CD4-positive, CD25-positive, alpha-beta regulatory T cell (primary cell): Measurements from ENCODE around the gene LYPD6B. TPM values are rescaled to one million over a fixed set of nuclear protein-coding genes. Genes with fewer than 3 reads are reported as not detected.

Source experiments
- ATAC-seq, 2 donors: fragments of 150-1000 bp; cut with Tn5 transposase; one replicate each; pipeline ENCODE4 v1.10.0; 2021; ENCODE audit warnings: low read depth in 2 of 2, moderate number of reproducible peaks in 2 of 2, moderate library complexity in 1 of 2
- DNase-seq, 3 donors: peaks; one replicate each; pipeline versions ENCODE4 v3.0.0 to v3.0.0-alpha.2; 2012 to 2022; ENCODE audit warnings: mixed read lengths in 1 of 3
- H3K27ac ChIP-seq: one replicate; pipeline ENCODE4 v1.7.0; 2013; ENCODE audit warnings: mild to moderate bottlenecking, low read length; ENCODE audit not compliant: insufficient read depth, poor library complexity, severe bottlenecking
- H3K27me3 ChIP-seq: one replicate; pipeline ENCODE4 v1.7.0; 2013; ENCODE audit warnings: low read length; ENCODE audit not compliant: control insufficient read depth, insufficient read depth
- H3K36me3 ChIP-seq: one replicate; pipeline ENCODE4 v1.7.0; 2013; ENCODE audit warnings: mild to moderate bottlenecking, low read length, moderate library complexity; ENCODE audit not compliant: control insufficient read depth, insufficient read depth
- H3K4me1 ChIP-seq: 2 replicates; pipeline ENCODE4 v1.7.0; 2013; ENCODE audit warnings: mild to moderate bottlenecking, low read length; ENCODE audit not compliant: insufficient read depth, control insufficient read depth, poor library complexity, severe bottlenecking
- H3K4me3 ChIP-seq: one replicate; pipeline ENCODE4 v1.7.0; 2013; ENCODE audit warnings: low read depth, mild to moderate bottlenecking, low read length, moderate library complexity
- H3K9me3 ChIP-seq, 2 experiments: 1 replicate in 1 of 2; 2 replicates in 1 of 2; pipeline ENCODE4 v1.7.0; 2013; ENCODE audit warnings: low read length in 2 of 2, mild to moderate bottlenecking in 1 of 2, moderate library complexity in 1 of 2; ENCODE audit not compliant: control insufficient read depth in 2 of 2
- H3K27ac Mint-ChIP-seq, 3 donors: one replicate each; pipeline ENCODE4 v1.8.0; 2020 to 2022; ENCODE audit warnings: mild to moderate bottlenecking in 3 of 3, mixed read lengths in 3 of 3, moderate library complexity in 2 of 3
- H3K27me3 Mint-ChIP-seq: one replicate; pipeline ENCODE4 v1.8.0; 2022; ENCODE audit warnings: mild to moderate bottlenecking, mixed read lengths
- H3K36me3 Mint-ChIP-seq: one replicate; pipeline ENCODE4 v1.8.0; 2020; ENCODE audit warnings: mixed read lengths
- H3K4me1 Mint-ChIP-seq, 4 donors: one replicate each; pipeline ENCODE4 v1.8.0; 2020 to 2022; ENCODE audit warnings: mixed read lengths in 4 of 4, mild to moderate bottlenecking in 1 of 4
- H3K4me3 Mint-ChIP-seq, 4 donors: one replicate each; pipeline ENCODE4 v1.8.0; 2020 to 2022; ENCODE audit warnings: mild to moderate bottlenecking in 4 of 4, mixed read lengths in 4 of 4, moderate library complexity in 3 of 4
- H3K9me3 Mint-ChIP-seq, 7 donors: one replicate each; pipeline ENCODE4 v1.8.0; 2020 to 2022; ENCODE audit warnings: mixed read lengths in 7 of 7, mild to moderate bottlenecking in 3 of 7, moderate library complexity in 2 of 7
- polyA plus RNA-seq, 4 donors: library from polyadenylated mRNA; unstranded; fragments of 300-500 nt; fragmentation: Illumina TruSeq; gene quantifications; one replicate each; pipeline ENCODE4 v1.2.3, GENCODE V29; 2021
- total RNA-seq: library from RNA; stranded (reverse); gene quantifications from one replicate; pipeline ENCODE4 v1.2.3, GENCODE V29; 2022

Gene LYPD6B
- total RNA-seq (not detected), polyA plus RNA-seq (not detected)

- Histone ChIP-seq H3K4me1 (no peaks in the 10 kb centered on the region), H3K27me3 (peaks cover 6% of the 10 kb centered on the region), H3K9me3 (no peaks in the 10 kb centered on the region), H3K4me3 (no peak within 1 kb of the TSS), H3K27ac (no peak within 1 kb of the TSS), H3K36me3 (no peaks in the 10 kb centered on the region)
- Mint-ChIP-seq H3K4me3 (peak within 1 kb of the TSS in 1 of 4 donors; percentile 58), H3K9me3 (peaks cover 0 to 3% (median 0%) of the 10 kb centered on the region in 7 donors), H3K27ac (no peak within 1 kb of the TSS), H3K36me3 (no peaks in the 10 kb centered on the region), H3K4me1 (peaks cover 0 to 2% (median 0%) of the 10 kb centered on the region in 4 donors), H3K27me3 (peaks cover 65% of the 10 kb centered on the region)
- ATAC-seq (no peak), DNase-seq (no peak)
Measured at GRCh38 chr2:149038442-149039212, at the start of gene LYPD6B. LYPD6B (plus strand) TSS chr2:149038699; CDS start chr2:149130949, 92,250 bp downstream.

- no peak overlapping the region for H3K4me3 Mint-ChIP-seq
- H3K4me3 ChIP-seq = no peak overlapping the region
- DNase-seq (peak; percentile 18 to 80 (median 51)), ATAC-seq (peak; percentile 63 to 71)
- H3K27ac ChIP-seq = no peak overlapping the region
- no peaks in the 10 kb centered on the region for H3K36me3 Mint-ChIP-seq
- H3K4me1 ChIP-seq = no peaks in the 10 kb centered on the region
- no peak overlapping the region for H3K27ac Mint-ChIP-seq
- peaks cover 2% of the 10 kb centered on the region for H3K36me3 ChIP-seq
- H3K27me3 ChIP-seq = no peaks in the 10 kb centered on the region
- no peaks in the 10 kb centered on the region for H3K27me3 Mint-ChIP-seq
- H3K4me1 Mint-ChIP-seq = no peaks in the 10 kb centered on the region
- H3K9me3 ChIP-seq = no peaks in the 10 kb centered on the region
- no peaks in the 10 kb centered on the region for H3K9me3 Mint-ChIP-seq
Measured at GRCh38 chr2:148989882-148990493, 48.5 kb upstream of the LYPD6B start.

GRCh38 chr2:148990968-148991367, 47.5 kb upstream of the LYPD6B start:
- Histone ChIP-seq H3K27me3 (no peaks in the 10 kb centered on the region), H3K9me3 (no peaks in the 10 kb centered on the region), H3K4me3 (no peak overlapping the region), H3K27ac (no peak overlapping the region), H3K4me1 (no peaks in the 10 kb centered on the region), H3K36me3 (peaks cover 2% of the 10 kb centered on the region)
- DNase-seq = no peak
- no peak overlapping the region for H3K27ac Mint-ChIP-seq
- no peaks in the 10 kb centered on the region for H3K27me3 Mint-ChIP-seq
- no peaks in the 10 kb centered on the region for H3K36me3 Mint-ChIP-seq
- no peak for ATAC-seq
- no peak overlapping the region for H3K4me3 Mint-ChIP-seq
- H3K4me1 Mint-ChIP-seq = no peaks in the 10 kb centered on the region
- H3K9me3 Mint-ChIP-seq = no peaks in the 10 kb centered on the region

GRCh38 chr2:148992448-148992847, 46.1 kb upstream of the LYPD6B start:
- Histone ChIP-seq H3K27ac (no peak overlapping the region), H3K9me3 (no peaks in the 10 kb centered on the region), H3K36me3 (peaks cover 2% of the 10 kb centered on the region), H3K27me3 (no peaks in the 10 kb centered on the region), H3K4me3 (no peak overlapping the region), H3K4me1 (no peaks in the 10 kb centered on the region)
- Mint-ChIP-seq H3K4me1 (no peaks in the 10 kb centered on the region), H3K27me3 (no peaks in the 10 kb centered on the region), H3K36me3 (peaks cover 10% of the 10 kb centered on the region), H3K9me3 (no peaks in the 10 kb centered on the region), H3K4me3 (no peak overlapping the region), H3K27ac (no peak overlapping the region)
- ATAC-seq (no peak), DNase-seq (no peak)

- Histone ChIP-seq H3K27ac (no peak overlapping the region), H3K27me3 (no peaks in the 10 kb centered on the region), H3K4me1 (no peaks in the 10 kb centered on the region), H3K4me3 (no peak overlapping the region), H3K36me3 (peaks cover 2% of the 10 kb centered on the region), H3K9me3 (no peaks in the 10 kb centered on the region)
- H3K36me3 Mint-ChIP-seq = peaks cover 16% of the 10 kb centered on the region
- H3K27me3 Mint-ChIP-seq = no peaks in the 10 kb centered on the region
- no peak overlapping the region for H3K4me3 Mint-ChIP-seq
- H3K27ac Mint-ChIP-seq = no peak overlapping the region
- H3K9me3 Mint-ChIP-seq = no peaks in the 10 kb centered on the region
- H3K4me1 Mint-ChIP-seq = no peaks in the 10 kb centered on the region
- no peak for ATAC-seq
- DNase-seq = no peak
Measured at GRCh38 chr2:148993351-148993750, 45.1 kb upstream of the LYPD6B start.

DNA sequence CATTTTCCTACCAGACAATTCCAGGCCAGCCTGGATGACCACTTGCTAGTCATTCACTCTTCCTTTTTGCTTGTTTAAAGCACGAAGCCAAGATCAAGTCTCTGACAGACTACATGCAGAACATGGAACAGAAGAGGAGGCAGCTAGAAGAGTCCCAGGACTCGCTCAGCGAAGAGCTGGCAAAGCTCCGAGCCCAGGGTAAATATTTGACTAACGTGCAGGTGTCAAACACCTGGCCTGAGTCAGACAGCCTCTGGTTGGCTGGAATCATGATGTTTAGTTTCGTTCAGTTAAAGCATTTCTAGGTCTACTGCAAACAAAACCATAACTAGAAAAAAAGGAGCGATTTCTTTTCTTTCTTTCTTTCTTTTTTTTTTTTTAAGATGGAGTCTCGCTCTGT, 44.2 kb upstream of the LYPD6B start:
- no peaks in the 10 kb centered on the region for H3K27me3 Mint-ChIP-seq
- peaks cover 16% of the 10 kb centered on the region for H3K36me3 Mint-ChIP-seq
- ATAC-seq (no peak), DNase-seq (no peak)
- no peak overlapping the region for H3K27ac Mint-ChIP-seq
- H3K4me1 ChIP-seq = no peaks in the 10 kb centered on the region
- H3K4me3 ChIP-seq = no peak overlapping the region
- no peak overlapping the region for H3K4me3 Mint-ChIP-seq
- H3K9me3 Mint-ChIP-seq = no peaks in the 10 kb centered on the region
- H3K36me3 ChIP-seq = peaks cover 2% of the 10 kb centered on the region
- H3K4me1 Mint-ChIP-seq = no peaks in the 10 kb centered on the region
- no peak overlapping the region for H3K27ac ChIP-seq
- H3K9me3 ChIP-seq = no peaks in the 10 kb centered on the region
- no peaks in the 10 kb centered on the region for H3K27me3 ChIP-seq

- Histone ChIP-seq H3K4me3 (no peak overlapping the region), H3K36me3 (peaks cover under 1% of the 10 kb centered on the region), H3K9me3 (no peaks in the 10 kb centered on the region), H3K27me3 (no peaks in the 10 kb centered on the region), H3K4me1 (no peaks in the 10 kb centered on the region), H3K27ac (no peak overlapping the region)
- Mint-ChIP-seq H3K36me3 (peaks cover 16% of the 10 kb centered on the region), H3K4me3 (no peak overlapping the region), H3K4me1 (no peaks in the 10 kb centered on the region), H3K27ac (no peak overlapping the region), H3K27me3 (no peaks in the 10 kb centered on the region), H3K9me3 (no peaks in the 10 kb centered on the region)
- DNase-seq (no peak), ATAC-seq (no peak)
Measured at GRCh38 chr2:148996805-148997204, 41.7 kb upstream of the LYPD6B start.
